AG10803 (cell line): ENCODE measurements around the gene CPEB3.
"Not testable (repeated sequence)": the region's sequence is repeated elsewhere in the genome, so short reads cannot be mapped to it uniquely, and the experiment has no call there.

Experiments
- DNase-seq: peaks from one replicate; pipeline ENCODE4 v3.0.0; 2010; ENCODE audit warnings: low read depth
- H3K4me3 ChIP-seq: 2 replicates; pipeline ENCODE4 v1.5.1; 2011; ENCODE audit warnings: mild to moderate bottlenecking, low read length, control low read depth
- TF ChIP-seq, protein P1 (sequence below): conservative IDR thresholded peaks from 2 replicates; pipeline ENCODE4 v1.5.1; 2011; ENCODE audit warnings: mild to moderate bottlenecking, low read length, control low read depth, inconsistent platforms

CPEB3 gene

DNA sequence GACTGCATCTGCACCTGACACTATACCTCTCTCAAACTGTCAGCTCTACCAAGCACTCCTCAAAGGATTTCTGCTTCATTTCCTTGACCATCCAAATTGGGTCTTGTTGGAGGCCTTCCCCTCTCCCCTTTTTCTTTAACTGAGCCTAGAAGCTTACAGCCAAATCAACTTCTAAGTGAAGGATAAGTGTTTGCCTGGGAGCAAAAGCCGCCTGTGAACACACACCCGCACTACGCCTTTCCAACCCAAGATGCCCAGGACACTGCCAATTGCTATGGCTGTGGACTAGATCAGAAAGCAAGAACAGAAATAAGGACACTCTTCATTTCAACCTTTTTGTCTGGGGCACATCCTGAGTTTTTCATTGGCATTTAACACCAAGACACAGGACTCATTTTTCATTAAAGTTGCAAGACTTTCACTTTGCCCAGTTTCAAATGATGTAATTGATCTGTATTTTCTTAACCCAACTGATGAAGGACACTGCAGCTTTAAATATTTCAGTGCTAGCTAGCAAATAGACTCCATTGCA, 52.8 kb downstream of the CPEB3 start:
- TF ChIP-seq, protein P1, sequence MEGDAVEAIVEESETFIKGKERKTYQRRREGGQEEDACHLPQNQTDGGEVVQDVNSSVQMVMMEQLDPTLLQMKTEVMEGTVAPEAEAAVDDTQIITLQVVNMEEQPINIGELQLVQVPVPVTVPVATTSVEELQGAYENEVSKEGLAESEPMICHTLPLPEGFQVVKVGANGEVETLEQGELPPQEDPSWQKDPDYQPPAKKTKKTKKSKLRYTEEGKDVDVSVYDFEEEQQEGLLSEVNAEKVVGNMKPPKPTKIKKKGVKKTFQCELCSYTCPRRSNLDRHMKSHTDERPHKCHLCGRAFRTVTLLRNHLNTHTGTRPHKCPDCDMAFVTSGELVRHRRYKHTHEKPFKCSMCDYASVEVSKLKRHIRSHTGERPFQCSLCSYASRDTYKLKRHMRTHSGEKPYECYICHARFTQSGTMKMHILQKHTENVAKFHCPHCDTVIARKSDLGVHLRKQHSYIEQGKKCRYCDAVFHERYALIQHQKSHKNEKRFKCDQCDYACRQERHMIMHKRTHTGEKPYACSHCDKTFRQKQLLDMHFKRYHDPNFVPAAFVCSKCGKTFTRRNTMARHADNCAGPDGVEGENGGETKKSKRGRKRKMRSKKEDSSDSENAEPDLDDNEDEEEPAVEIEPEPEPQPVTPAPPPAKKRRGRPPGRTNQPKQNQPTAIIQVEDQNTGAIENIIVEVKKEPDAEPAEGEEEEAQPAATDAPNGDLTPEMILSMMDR, result no peak
- DNase-seq, result no peak

DNA sequence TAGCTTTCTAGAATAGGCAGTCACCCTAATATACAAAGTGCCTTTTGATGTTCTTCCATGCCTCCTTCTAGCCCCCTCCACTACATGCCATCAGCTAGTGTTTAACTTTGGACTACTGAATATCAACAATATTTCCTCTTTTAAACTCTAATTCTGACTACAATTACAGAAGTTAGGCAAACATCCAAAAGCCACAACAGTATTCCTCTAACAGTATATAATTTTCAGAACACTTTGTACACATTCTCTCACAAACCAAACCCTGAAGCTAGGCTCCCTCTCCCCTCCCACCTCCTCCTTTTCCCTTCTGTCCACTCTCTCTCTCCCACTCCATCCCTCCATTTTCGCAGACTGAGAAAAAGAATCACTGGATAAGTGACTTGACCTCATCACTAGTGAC, 59.7 kb downstream of the CPEB3 start:
- no peak overlapping the region for H3K4me3 ChIP-seq
- TF ChIP-seq, protein P1, result no peak
- no peak for DNase-seq

More for the DNA sequence above, 52.8 kb downstream of the CPEB3 start:
- H3K4me3 ChIP-seq, result peak overlapping the region; percentile 67

- peak; percentile 71 for DNase-seq
- TF ChIP-seq, protein P1, result no peak
- no peak overlapping the region for H3K4me3 ChIP-seq
These were observed 68.1 kb downstream of the CPEB3 start for GRCh38 chr10:92222603-92223262.

GRCh38 chr10:92219559-92219958, 71.3 kb downstream of the CPEB3 start:
- TF ChIP-seq, protein P1, result no peak
- no peak overlapping the region for H3K4me3 ChIP-seq
- DNase-seq, result no peak

DNA sequence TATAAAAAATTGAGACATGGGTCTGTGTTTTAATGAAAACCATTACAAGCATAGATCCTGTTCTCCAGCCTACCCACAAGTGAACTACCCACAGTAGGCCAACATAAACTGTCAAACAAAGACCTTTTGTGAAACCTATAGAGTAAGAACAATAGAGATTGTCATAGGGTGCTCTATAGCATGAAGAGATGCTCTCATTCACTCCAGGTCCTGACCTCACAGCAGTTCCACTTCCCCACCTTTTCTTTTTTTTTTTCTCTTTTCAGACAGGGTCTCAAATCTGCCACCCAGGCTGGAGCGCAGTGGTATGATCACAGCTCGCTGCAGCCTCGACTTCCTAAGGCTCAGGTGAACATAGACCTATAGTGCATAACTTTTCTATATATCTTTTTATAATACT, 72.3 kb downstream of the CPEB3 start:
- no peak overlapping the region for H3K4me3 ChIP-seq
- DNase-seq, result no peak
- TF ChIP-seq, protein P1, result no peak

DNA sequence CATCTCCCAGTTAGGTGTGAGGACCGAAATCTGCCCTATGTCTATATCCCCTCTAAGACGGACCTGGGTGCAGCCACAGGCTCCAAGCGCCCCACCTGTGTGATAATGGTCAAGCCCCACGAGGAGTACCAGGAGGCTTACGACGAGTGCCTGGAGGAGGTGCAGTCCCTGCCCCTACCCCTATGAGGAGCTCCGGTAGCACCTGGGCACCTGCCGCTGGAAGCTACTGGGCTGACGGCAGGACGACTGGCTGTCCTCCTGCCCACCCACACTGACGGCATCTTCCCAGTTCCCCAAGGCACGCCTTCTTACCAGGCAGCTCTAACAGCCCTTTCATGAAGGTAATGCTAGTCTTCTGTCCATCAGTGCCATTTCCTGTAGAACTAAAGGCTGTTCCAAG, 74.3 kb downstream of the CPEB3 start:
- not testable (repeated sequence) for DNase-seq

GRCh38 chr10:92215222-92215621, 75.7 kb downstream of the CPEB3 start:
- DNase-seq, H3K4me3 ChIP-seq: not testable (repeated sequence)

More for the DNA sequence above, 74.3 kb downstream of the CPEB3 start:
- not testable (repeated sequence) for H3K4me3 ChIP-seq

- DNase-seq, result no peak
- TF ChIP-seq, protein P1, result no peak
- H3K4me3 ChIP-seq, result no peak overlapping the region
These were observed 77.8 kb downstream of the CPEB3 start for GRCh38 chr10:92213049-92213448.
